NCI-H526 treated with DMSO at 0.1 percent for 48 hours (cell line): ENCODE results near the gene ZC2HC1C.
A peak's percentile ranks its signal among the peaks of the same experiment; 100 is the strongest.
"Not testable (repeated sequence)": the region's sequence is repeated elsewhere in the genome, so short reads cannot be mapped to it uniquely, and the experiment has no call there.

Experiments used
- DNase-seq: peaks from one replicate; lab custom pipeline; 2025; lab: John Stamatoyannopoulos, UW

ZC2HC1C gene

DNA sequence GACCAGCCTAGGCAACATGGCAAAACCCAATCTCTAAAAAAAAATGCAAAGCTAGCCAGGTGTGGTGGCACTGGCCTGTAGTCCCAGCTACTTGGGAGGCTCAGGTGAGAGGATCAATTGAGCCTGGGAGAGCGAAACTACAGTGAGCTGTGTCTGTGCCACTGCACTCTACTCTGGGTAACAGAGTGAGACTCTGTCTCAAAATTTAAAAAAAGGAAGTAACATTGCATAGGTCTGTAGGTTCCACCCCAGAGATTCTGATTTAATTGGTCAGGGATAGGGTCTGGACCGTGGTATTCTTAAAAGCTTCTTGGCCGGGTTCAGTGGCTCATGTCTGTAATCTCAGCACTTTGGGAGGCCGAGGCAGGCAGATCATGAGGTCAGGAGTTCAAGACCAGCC is 26.2 kb downstream of the ZC2HC1C start:
- DNase-seq = no peak

DNA sequence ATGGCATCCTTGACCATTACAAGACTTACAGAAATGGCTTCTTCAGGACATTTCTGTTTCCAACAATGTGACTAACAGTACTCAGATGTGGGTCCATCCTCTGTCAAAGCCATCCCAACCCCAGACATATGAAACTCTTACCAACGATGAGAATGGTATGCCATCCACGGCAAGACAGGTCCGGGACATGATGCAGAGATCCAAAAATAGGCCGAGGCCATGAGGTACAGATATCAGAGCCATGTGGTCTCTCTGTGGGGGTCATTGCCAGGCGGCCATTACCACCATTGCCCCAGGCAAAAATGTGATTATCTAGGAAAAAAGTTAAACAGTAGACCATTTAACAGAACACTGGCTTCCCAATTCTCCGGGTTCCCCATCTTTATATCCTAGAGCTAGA is 27.5 kb downstream of the ZC2HC1C start:
- no peak for DNase-seq

DNA sequence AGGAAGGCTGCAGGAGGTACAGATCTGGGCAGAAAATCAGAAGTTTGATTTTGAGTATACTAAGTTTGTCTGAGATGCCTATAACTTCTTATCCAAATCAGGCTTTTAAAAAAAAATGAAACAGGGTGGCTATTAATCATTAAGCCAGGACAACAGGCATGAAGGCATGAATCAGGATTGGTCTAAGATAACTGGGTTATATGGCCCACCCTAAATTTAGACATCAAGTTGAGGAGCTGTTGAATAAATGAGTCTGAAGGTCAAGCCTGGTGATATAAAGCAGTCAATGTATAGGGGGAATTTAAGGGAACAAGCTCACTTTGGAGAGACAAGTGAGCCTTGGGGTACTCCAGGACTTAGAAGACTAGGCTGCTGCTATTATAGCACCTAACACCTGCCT is 28.8 kb downstream of the ZC2HC1C start:
- no peak for DNase-seq

DNA sequence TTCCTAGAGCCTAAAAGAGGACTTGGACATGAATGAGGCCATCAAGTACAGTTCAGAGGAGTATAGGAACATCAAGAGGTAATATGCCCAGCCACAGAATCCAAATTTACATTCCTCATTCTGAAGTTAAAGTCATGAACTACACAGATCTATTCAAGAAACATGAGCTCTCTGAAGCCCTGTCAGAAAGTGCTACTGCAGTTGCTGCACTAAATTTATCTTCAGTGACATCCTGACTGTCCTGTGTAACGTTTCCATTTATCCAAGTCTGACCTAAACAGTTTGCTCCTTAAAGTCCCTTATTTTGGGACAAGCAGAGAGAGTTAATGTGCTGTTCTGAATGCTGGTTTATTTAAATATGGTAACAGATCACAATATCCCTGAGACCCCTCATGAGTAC is 29.2 kb downstream of the ZC2HC1C start:
- DNase-seq = no peak

DNA sequence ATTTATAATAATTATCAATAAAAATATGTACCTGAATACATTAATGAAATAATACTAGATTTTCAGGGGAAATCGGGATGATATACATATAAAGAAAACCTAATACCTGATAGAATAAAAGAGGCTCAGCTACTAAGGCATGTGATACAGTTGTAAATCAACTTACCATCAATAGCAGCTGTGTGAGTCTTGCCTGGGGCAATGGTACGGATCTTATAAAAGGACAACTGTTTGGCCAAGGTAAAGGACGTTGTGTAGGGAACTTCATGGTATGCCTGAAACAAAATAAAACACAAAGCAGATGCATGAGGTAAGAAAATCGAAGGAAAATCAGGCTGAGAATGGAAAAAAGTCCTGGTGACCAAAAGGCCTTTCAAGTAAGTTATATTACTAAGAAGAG is 32.0 kb downstream of the ZC2HC1C start:
- DNase-seq = peak; percentile 7

DNA sequence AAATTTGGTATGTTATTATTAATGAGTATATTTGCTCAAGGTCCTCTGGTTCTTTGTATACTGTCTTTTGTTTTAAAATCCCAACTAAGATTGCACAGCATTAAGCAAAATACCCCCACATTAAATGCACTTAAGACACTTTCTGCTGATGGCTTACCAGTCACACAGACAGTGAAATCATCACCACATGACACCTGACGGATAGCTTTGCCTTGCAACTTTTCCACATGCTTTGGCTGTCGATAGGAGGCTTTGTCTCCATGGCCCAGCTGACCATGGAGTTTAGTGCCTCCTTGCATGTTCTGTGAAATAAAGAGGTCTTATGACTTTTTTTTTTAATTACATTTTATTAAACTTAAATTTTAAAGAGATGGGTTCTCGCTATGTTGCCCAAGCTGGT is 37.7 kb downstream of the ZC2HC1C start:
- no peak for DNase-seq

DNA sequence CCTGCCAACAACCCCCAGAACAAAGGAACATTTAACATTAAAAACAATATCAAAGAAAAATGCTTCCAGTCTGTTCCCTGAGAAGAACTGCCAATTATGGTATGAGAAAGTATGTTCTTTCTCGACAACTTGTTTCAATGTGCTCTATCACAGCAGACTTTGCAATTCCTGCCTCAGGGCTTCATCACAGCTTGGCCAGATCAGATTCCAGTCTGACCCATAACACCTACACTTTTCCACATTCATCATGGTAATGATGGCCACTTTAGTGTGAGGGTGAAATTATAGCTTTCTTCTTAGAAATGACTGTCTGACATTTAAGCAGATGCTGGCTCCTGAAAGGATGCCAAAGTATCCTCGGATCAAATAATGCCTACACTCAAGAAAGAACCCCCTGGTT is 40.4 kb downstream of the ZC2HC1C start:
- no peak for DNase-seq

DNA sequence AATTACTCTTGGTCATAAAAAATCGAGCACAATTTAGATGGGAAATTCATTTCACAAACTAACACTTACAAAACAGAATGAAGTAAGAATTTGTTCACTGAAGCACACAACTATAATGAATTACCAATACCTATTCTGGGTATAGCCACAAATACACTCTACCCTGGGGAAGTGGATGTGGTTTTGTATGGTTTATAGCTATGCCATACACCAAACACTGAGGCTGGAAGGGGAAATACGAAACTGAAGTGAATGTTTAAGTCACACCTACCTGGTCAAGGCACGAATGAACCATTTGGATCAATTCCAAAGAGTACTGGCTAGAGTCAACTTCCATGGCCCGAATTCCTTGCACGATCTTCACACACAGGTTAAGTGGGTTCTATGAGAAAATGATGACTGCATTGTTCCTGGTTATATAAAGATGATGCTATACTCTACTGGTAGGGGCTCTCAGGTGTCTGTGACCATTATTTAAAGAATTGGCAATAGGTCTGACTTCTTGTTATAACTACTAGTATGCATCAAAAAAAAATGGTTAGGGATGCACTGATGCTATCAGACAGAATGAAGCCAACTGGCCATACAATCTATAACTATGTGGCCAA is 44.6 kb downstream of the ZC2HC1C start:
- no peak for DNase-seq

DNA sequence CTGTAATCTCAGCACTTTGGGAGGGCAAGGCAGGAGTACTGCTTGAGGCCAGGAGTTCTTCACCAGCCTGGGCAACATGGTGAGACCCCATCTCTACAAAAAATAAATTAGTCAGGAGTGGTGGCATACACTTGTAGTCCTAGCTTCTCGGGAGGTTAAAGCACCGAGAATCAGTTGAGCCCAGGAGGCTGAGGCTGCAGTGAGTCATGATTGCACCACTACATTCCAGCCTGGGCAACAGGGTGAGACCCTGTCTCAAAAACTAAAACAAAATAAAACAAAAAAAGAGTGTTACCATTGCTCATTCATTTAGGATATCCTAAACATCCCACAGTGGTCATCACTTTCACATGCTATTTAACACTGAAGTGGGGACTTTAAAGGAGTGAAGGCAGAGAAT is 49.6 kb downstream of the ZC2HC1C start:
- no peak for DNase-seq

DNA sequence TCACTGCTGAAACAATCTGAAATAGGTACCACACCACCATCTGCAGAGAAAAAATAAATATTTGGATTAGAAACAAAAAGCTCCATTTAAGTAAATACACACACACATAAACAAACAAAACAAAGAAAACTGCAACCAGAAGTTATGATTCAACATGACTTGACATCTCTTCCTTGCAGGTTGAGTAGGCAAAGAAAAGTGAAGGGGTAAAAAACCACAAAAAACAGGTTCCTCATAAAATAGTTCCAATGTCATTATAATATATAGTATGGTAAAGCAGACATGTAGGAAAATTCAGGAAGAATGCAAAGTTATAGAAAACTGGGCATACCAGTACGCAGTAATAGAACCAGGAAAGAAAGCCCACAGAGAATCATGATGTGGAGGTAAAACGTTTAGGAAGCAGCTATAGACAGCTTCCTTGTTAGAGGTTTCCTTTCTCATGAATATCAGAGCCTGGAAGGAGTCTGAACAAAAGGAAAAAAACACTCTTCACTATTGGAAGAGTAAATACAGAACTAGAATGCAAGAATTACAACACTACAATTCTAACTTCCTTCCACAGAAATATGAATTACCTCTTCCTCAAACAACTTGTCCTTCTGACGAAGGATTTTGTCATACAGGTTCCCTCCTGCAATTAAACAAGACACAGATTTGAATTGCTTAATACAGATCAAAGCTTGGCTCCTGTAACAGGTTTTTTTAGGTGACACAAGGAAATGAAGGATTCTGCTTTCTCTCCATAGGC is 51.3 kb downstream of the ZC2HC1C start:
- DNase-seq = no peak

DNA sequence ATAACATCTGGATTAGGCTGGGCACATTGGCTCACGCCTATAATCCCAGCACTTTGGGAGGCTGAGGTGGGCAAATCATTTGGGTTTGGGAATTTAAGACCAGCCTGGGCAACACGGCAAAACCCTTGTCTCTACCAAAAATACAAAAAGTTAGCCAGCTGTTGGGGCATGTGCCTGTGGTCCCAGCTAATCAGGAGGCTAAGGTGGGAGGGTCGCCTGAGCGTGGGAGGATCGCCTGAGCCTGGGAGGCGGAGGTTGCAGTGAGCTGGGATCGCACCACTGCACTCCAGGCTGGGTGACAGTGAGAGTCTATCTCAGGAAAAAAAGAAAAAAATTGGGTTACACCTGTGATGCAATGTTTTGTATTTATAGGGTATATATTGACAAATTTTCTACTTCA is 52.1 kb downstream of the ZC2HC1C start:
- no peak for DNase-seq

DNA sequence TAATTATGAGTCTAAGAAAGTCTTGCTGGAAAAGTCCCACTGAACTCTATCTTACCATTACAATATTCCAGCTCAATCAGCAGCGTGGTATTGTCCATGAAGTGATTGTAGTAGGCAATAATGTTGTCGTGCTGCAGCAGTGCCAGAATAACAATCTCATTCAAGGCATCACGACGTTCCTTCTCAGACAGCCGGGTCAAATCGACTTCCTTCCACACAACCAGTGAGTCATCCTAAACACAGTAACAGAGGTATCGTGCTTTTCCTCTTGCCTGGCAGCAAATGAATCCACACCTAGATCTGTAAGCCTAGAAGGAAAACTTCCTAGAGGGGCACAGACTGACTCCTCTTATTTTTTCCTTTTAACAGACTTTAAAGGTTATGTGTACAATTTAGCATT is 54.5 kb downstream of the ZC2HC1C start:
- DNase-seq = no peak

DNA sequence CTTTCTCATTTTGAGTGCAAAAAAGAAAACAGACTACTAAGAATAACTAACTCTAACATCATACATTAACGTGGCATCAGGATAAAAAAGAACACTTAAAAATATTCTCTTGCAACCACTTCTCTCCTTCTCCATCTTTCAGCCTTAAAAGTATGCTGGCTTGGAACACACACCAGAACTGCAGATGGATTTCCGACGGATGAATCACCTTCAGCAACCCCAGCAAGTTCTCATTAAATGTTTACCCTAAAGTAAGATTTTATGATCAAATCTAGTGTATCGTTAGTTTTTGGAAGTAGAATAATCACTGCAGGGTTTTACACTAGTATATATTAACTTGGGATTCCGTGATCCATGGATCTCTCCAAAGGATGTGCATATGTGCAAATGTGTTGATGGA is 56.2 kb downstream of the ZC2HC1C start:
- DNase-seq = no peak

DNA sequence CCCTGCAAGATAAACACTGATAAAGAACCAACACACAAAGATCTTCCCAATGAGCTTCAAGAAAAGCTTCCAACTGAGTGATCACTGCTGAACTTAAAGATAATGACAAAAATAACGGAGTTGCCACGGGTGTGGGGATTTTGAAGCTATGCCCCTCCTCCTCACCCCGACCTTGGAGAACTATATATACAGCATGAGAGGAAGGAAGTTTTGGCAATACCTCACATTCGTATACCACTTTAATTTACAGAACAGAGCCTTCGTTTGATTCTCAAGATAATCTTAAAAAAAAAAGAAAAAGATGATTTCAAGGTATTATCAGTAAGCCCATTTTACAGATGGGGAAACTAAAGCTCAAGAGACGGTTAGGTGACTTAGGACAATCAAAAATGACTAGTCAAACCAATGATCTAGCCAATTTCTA is 56.7 kb downstream of the ZC2HC1C start:
- DNase-seq = no peak

DNA sequence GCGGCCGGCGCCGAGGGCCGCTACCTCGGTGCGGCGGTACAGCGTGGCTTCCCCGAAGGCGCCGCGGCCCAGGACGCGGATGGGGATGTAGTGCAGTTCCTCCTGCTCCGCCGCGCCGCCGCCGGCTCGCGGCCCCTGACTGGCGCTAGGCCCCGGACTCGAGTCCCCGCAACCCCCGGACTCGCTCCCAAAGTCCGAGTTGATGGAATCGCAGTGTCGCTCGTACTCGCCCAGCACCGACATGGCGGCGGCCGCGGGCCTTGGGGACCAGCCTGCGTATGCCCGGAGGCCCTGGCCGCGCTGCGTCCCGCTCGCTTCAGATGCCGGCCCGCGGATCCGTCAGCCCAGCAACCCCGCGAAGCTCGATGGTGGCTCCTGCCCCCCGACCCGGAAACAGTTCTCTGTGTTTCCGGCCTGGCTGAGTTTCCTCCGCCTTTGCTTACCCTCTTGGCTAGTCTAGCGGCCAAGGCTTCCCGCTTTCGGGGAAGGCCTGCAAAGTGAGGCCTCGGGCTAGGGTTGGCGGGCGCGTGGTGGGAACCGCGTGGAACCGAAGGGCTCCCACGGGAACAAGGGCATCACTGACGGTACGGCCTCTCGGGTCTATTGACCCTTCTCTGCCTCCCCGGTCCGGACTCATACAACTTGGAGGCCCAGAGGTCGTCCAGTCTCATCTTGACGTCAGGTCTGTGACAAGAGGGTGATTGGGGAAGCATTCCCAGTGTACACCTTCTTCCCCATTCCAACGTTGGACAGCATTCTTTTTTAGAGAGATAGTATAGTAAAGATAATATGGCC is 57.4 kb downstream of the ZC2HC1C start, which contains the start of gene NEK9:
Gene NEK9, minus strand, starts transcription at position 370 of the 795 bp plus-strand sequence. Its CDS starts 127 bp downstream, at position 243.
- peak; percentile 59 for DNase-seq

DNA sequence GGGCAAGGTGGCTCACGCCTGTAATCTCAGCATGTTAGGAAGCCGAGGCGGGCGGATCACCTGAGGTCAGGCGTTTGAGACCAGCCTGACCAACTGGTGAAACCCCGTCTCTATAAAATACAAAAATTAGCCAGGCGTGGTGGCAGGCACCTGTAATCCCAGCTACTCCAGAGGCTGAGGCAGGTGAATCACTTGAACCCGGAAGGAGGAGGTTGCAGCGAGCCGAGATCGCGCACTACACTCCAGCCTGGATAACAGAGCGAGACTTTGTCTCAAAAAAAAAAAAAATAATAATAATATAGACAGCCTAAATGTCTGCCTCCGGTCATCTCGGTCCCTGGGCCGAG is 58.0 kb downstream of the ZC2HC1C start:
- DNase-seq = not testable (repeated sequence)

DNA sequence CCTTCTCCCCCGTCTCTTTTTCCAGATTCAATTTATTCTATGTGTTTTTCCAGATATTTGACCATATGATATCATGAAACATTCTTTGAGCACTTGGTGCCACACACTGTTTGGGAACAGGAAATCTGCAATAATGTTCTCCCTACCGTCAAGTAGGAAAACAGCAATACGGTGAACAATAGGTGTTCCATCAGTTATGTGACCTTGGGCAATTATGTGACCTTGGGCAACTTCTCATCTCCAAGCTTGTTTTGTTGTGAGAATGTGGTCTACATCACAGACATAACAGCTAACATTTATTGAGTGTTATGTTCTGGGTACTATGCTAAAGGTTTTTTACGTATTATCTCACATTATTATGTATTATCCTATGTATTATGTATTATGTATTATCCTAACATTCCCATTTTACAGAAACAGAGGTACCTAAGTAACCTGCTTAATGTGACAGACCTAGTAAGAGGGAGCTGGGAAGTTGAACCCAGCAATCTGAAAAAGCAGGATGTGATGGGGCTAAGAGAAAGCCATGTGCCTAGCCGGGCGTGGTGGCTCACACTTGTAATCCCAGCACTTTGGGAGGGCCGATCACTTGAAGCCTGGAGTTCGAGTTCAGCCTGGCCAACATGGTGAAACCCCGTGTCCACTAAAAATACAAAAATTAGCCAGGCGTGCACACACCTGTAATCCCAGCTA is 58.6 kb downstream of the ZC2HC1C start:
- DNase-seq = no peak

DNA sequence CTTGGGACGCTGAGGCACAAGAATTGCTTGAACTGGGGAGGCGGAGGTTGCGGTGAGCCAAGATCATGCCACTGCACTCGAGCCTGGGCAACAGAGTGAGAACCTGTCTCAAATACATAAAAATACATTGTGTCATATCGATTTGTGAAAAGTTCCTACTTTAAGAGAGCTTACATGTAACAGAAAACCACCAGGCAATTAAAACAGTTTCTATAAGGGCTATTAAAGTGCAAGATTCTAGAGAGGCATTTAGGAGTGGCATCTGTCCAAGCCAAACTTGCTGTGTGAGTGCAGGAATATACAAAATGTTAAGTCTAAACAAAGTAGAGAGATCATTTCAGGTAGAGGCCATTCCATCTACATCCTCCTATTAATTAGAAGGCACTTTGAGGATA is 59.2 kb downstream of the ZC2HC1C start:
- DNase-seq = no peak
